ENCODE data around the gene CTNNAL1. TPM values are rescaled to one million over a fixed set of nuclear protein-coding genes. Genes with fewer than 3 reads are reported as not detected.
A peak's percentile ranks its signal among the peaks of the same experiment; 100 is the strongest.

The CTNNAL1 gene
- polyA plus RNA-seq, 1 experiment: 82.7 TPM

DNA sequence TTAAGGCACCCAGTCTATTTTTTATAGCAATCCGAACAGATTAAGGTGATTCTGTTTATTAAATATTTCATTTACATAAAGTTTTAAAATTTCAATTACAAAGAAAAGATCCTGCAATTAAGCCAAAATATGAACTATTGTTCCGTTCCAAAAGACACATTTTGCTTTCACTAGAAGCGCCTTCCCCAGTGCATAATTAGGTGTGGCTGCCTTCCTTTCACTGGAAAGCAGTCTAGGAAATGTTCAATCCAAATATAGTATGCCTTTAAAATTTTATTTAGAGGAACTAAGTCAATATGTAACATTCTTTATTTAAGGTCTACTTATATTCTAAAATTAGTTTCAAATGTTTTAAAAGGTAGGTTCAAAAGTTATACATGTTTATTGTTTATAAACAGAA is 7.6 kb downstream of the CTNNAL1 start:
- Histone ChIP-seq H3K27ac (ENCODE audit: low read depth, low read length) (no peak overlapping the region), H3K4me3 (ENCODE audit: low read depth, low read length) (no peak overlapping the region), H3K9me3 (ENCODE audit: control insufficient read depth, insufficient read depth, low read length) (peaks cover 6% of the 10 kb centered on the region; the same call in 1 of the 2 replicates), H3K27me3 (ENCODE audit: control insufficient read depth, insufficient read depth, low read length) (no peaks in the 10 kb centered on the region)
- ChIA-PET POLR2A (no interaction called here), CTCF (no interaction called here)
- DNase-seq (ENCODE audit: low read depth, low spot score): no peak
- TF ChIP-seq, protein P1, sequence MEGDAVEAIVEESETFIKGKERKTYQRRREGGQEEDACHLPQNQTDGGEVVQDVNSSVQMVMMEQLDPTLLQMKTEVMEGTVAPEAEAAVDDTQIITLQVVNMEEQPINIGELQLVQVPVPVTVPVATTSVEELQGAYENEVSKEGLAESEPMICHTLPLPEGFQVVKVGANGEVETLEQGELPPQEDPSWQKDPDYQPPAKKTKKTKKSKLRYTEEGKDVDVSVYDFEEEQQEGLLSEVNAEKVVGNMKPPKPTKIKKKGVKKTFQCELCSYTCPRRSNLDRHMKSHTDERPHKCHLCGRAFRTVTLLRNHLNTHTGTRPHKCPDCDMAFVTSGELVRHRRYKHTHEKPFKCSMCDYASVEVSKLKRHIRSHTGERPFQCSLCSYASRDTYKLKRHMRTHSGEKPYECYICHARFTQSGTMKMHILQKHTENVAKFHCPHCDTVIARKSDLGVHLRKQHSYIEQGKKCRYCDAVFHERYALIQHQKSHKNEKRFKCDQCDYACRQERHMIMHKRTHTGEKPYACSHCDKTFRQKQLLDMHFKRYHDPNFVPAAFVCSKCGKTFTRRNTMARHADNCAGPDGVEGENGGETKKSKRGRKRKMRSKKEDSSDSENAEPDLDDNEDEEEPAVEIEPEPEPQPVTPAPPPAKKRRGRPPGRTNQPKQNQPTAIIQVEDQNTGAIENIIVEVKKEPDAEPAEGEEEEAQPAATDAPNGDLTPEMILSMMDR (IDR thresholded peaks at IDR 0.05; ENCODE audit: low read depth, low read length): no peak

DNA sequence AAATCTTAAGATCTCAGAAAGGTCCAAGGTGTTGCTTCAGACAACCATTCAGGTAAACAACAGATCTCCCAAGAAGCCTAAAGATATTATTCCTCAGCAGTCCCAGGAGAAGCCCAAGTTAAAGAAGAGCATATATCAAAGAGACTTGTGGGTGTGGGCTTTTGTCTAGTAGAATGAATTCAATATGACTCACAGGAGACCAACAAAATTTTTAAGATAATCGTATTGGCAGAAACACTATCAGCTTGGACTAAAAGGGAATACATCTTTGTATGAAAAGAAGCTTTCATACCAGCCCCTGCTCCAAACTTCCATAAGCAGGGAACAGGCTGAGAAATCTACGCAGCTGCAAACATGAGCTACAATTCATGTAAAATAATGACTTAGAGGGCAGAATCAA is 10.2 kb downstream of the CTNNAL1 start:
- no peak overlapping the region for H3K4me3 ChIP-seq (ENCODE audit: low read depth, low read length)
- TF ChIP-seq, protein P1 (IDR thresholded peaks at IDR 0.05; ENCODE audit: low read depth, low read length): no peak
- CTCF ChIA-PET: no interaction called here
- POLR2A ChIA-PET: no interaction called here
- no peak for DNase-seq (ENCODE audit: low read depth, low spot score)
- H3K9me3 ChIP-seq (ENCODE audit: control insufficient read depth, insufficient read depth, low read length): peaks cover 6% of the 10 kb centered on the region; the same call in 1 of the 2 replicates
- H3K27ac ChIP-seq (ENCODE audit: low read depth, low read length): no peak overlapping the region
- H3K27me3 ChIP-seq (ENCODE audit: control insufficient read depth, insufficient read depth, low read length): no peaks in the 10 kb centered on the region

DNA sequence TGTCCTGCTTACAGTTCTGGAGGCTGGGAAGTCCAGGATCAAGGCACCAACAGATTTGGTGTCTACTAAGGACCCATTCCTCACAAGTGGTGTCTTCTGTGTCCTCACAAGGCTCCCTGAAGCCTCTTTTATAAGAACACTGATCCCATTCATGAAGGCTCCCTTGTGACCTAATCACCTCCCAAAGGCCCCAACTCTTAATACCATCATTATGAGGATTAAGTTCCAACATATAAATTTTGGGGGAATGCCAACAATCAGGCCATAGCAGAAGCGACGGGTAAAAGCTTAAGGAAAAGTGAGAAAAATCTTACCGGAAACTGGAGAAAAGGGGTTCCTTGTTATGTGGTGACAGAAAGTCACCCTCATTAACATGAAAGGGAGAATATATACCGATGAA is 11.2 kb downstream of the CTNNAL1 start:
- CTCF ChIA-PET: no interaction called here
- POLR2A ChIA-PET: no interaction called here

DNA sequence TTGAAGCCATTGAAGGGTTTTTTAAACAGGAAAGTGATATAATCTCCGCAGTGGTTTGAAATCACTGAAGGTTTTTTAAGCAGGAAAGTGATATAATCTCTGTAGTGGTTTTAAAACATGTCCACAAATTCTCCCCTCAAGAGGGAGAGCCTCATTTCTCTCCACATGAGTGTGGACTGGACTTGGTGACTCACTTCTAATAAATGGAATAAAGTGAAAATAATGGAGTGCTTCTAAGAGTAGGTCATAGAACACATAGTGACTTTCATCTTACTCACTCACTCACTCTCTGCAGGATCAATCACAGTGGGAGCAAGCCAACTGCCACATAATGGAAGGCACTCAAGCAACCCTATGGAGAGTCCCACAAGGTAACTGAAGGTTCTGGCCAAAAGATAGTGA is 12.0 kb downstream of the CTNNAL1 start:
- TF ChIP-seq, protein P1 (IDR thresholded peaks at IDR 0.05; ENCODE audit: low read depth, low read length): no peak
- Histone ChIP-seq H3K27ac (ENCODE audit: low read depth, low read length) (peak overlapping the region; percentile 22), H3K4me3 (ENCODE audit: low read depth, low read length) (no peak overlapping the region), H3K9me3 (ENCODE audit: control insufficient read depth, insufficient read depth, low read length) (peaks cover 6% of the 10 kb centered on the region; the same call in 1 of the 2 replicates), H3K27me3 (ENCODE audit: control insufficient read depth, insufficient read depth, low read length) (no peaks in the 10 kb centered on the region)
- CTCF ChIA-PET: no interaction called here
- DNase-seq (ENCODE audit: low read depth, low spot score): no peak
- POLR2A ChIA-PET: no interaction called here

More for the DNA sequence above, 11.2 kb downstream of the CTNNAL1 start:
- no peak for DNase-seq (ENCODE audit: low read depth, low spot score)
- Histone ChIP-seq H3K27ac (ENCODE audit: low read depth, low read length) (no peak overlapping the region), H3K27me3 (ENCODE audit: control insufficient read depth, insufficient read depth, low read length) (no peaks in the 10 kb centered on the region), H3K9me3 (ENCODE audit: control insufficient read depth, insufficient read depth, low read length) (peaks cover 6% of the 10 kb centered on the region; the same call in 1 of the 2 replicates), H3K4me3 (ENCODE audit: low read depth, low read length) (no peak overlapping the region)
- TF ChIP-seq, protein P1 (IDR thresholded peaks at IDR 0.05; ENCODE audit: low read depth, low read length): no peak

DNA sequence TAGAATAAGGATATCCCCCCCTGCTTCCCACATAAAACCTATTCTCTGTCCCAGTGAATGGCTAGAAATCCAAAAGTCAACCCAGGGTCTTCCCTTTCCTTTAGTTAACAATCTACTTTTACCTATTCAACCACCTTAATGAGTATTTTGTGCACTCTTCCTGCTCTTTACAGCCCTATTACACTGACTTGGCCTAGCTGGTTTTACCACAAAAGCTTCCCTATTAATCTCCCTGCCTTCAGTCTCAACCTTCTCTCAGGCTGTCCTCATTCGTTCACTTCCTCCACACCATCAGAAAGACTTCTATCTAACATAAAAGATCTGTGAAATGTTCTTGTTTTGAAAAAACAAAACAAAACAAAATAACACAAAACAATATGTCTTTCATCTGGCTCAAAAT is 16.2 kb downstream of the CTNNAL1 start:
- TF ChIP-seq, protein P1 (IDR thresholded peaks at IDR 0.05; ENCODE audit: low read depth, low read length): no peak
- Histone ChIP-seq H3K9me3 (ENCODE audit: control insufficient read depth, insufficient read depth, low read length) (no peaks in the 10 kb centered on the region), H3K27me3 (ENCODE audit: control insufficient read depth, insufficient read depth, low read length) (no peaks in the 10 kb centered on the region), H3K4me3 (ENCODE audit: low read depth, low read length) (no peak overlapping the region), H3K27ac (ENCODE audit: low read depth, low read length) (no peak overlapping the region)
- POLR2A ChIA-PET: no interaction called here
- CTCF ChIA-PET: interaction anchor here (2.1 kb wide), 1 partner anchor 43 kb away, joined by 9 read pairs; no protein-coding TSS in a partner anchor
- DNase-seq (ENCODE audit: low read depth, low spot score): no peak

Measured in AG04450 (cell line).